ENCODE data around the gene C1orf21.

C1orf21 gene

DNA sequence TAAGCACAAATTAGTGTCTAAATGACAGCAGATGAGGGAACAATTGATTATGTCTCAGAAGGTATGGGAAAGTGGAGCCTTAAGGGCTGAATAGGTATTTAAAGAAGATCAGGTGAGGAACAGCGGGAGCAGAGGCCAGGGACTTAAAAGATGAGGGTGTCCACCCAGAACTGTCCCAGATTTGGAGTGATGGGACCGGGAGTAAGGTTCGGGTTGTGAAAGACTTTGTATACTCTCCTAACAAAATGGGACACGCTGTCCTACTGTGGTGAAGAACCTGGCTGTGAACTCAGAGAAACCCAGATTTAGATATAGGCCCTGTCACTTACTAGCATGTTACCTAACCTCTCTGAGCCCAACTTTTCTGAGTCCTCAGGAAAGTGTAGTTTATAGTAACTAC is 140.6 kb downstream of the C1orf21 start:
- DNase-seq, result no peak

DNA sequence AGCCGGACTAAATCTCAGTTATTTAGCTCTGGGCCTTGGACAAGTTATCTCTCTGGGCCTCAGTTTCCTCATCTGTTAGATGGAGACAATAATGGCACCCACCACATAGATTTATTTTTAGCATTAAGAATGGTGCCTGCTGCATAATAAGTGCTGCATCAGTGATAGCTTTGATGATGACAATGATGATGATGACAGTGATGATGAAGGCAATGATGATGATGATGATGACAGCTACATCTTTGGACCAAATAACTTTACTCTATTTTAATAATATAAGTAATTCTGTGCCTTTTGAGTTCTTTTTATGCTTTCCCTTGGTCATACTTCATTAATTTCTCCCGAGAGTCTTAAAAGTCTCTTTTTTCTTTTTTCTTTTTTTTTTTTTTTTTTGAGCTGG is 143.4 kb downstream of the C1orf21 start:
- DNase-seq, result no peak

DNA sequence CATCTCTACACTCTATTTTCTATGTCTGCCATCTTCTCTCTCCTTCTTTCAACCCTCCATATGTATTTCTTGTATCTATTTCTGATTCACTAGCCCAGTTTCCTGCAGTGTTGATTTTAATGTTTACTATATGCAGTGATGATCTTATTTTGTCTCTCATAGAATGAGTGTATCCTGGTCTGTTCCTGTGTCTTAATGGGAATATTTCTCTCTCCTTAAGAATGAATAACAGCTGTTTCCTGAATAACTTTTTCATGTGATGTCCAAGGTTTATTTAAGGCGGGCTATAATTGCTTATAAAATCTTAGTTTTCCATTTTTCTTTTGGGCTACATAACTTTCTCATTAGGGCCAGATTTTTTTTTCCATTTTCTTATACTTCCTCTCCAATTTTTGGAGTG is 144.5 kb downstream of the C1orf21 start:
- no peak for DNase-seq

DNA sequence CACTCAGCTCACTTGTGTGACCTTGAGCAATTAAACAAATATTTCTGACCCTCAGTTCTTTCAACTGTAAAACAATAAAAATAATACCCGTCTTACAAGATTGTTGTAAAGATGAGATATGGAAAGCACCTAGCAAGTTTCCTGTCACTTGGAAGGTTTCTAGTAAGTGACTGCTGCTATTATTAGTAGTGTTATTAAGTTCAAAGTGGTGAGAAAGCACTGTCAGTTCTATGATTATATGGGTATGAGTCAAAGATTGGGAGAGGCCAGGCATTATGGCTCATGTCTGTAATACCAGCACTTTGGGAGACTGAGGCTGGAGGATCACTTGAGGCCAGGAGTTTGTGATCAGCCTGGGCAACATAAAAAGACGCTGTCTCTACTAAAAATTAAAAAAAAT is 145.4 kb downstream of the C1orf21 start:
- DNase-seq, result no peak

DNA sequence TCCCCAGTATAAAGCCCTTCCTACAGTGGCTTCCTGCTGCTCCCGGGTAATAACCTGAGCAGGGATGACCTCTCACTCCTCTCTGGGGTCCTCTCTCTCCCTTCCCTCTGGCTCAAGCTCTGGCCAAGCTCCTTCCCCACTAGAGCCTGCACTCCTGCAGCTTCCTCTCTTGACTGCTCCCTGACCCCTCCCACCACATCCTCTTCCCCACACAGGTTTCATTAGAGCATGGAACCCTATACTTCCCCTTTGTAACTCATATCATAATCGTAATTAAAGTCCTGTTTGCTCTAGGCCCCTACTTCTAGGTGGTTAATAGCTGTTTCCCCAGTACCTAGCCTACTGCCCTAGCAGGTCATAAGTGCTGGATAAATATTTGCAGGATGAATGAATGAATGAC is 146.2 kb downstream of the C1orf21 start:
- no peak for DNase-seq

DNA sequence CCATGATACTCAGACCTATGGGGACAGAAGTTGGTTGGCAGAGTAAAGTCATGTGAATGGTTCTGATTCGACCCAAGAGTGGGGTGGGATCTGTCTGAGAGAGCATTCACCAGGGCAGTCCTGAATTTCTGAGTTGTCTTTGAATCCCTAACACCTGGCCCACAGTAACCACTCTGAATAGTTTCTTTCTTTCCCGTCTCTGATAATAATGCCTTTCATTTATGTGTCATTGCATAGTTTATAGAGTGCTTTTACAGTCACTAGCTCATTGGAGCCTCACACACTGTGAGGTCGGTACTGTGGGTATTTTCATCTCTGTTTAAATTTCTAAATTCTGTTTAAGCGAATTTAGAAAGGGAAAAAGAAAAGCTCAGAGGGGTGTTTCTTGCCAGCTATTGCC is 147.1 kb downstream of the C1orf21 start:
- no peak for DNase-seq

DNA sequence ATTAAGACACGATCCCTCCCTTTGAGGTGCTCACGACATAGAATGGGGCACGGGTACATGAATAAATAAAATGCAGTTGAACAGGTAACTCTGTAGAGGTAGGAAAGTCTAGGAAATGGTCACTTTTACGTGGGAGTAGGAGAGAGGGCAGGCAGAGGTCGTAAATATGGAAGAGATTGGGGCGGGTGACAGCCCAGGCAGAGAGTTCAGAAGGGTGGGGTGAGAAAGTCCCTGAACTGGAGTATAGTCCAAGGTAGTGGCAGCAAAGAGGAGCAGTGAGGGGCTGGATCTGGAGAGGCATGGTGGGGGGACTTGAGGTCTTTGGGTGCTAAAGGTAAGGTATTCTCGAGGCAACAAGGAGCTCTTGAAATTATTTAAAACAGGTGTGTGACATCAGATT is 147.9 kb downstream of the C1orf21 start:
- no peak for DNase-seq

DNA sequence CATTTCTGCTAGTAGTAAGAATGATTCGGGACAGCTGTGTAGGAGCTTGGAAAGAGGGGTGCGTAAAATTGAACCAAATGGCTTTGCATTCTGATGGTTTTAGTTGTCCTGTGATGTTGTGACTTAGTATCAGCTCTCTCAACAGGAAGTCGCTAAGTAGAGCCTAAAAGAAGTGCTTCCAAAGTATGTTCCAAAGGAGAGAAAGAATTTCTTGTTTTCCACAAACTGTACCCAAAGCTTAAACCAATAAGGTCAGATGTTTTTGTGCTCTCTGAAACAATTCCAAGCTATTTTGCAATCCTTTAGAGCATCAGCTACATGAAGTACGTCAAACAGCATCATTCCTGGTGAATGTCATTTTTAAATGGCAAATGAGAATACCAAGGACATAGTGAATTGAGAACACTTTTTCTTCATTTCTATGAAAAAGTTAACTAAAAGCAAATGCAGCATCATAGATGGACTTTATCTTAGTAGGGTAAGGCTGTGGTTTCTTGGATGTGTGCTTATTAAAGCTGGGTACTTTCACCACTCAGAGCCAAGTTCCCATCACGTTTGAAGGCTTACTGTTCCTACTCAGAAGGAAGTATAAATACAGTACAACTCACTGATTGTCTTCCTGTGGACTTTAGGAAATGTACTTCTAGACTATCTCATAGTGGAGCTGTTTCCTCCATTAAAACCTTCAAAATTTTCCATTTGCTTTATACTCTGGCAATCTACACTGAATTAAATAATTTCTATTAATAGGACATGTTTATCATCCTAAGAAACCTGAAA is 148.6 kb downstream of the C1orf21 start:
- no peak for DNase-seq

DNA sequence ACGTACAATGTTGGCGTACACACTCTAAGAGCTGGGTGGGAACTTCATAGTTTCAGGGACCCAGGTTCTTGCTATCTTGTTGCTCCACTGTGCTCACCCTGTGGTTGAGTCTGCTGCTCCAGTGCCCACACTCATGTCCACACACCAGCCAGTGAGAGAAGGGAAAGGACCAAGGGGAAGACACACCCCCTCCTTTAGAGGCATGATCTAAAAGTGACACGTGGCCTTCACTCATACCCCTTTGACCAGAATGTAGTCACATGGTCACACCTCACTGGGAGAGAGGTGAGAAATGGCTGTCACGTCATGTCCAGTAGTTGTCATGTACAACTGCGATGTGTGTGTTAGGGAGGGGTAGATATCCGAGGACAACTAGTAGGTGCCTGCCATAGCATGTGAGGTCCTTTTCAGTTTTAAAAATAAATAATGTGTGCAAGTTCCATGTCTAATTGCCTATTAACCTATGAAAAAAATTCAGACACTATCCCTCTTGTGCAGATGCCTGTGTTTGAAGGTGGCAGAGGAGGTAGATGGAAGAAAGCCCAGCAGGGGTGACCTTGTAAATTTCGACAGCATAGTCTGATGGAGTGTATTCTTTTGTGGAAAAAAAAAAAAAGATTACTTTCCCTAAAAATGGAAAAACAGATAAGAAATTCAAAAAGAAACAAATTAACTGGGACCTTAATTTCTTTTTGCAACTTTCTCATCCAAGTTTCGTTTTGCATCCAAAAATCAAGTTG is 149.6 kb downstream of the C1orf21 start:
- no peak for DNase-seq

DNA sequence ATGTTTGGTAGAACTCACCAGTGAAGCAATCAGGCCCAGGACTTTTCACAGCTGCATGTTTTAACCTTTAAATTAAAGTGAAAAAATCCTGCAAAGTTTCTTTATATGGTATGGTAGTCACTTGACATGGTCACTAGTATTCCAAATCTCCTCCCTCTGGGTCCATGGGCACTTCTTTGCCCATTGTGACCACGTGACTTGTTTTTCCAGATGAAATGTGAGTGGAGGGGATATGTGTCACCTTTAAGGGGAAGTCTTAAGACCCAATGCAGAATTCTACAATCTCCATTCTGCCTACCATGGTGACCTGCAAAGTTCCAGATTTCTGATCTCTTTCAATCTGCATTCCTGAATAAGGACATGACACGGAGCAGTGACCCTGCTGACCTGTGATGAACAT is 152.8 kb downstream of the C1orf21 start:
- no peak for DNase-seq

DNA sequence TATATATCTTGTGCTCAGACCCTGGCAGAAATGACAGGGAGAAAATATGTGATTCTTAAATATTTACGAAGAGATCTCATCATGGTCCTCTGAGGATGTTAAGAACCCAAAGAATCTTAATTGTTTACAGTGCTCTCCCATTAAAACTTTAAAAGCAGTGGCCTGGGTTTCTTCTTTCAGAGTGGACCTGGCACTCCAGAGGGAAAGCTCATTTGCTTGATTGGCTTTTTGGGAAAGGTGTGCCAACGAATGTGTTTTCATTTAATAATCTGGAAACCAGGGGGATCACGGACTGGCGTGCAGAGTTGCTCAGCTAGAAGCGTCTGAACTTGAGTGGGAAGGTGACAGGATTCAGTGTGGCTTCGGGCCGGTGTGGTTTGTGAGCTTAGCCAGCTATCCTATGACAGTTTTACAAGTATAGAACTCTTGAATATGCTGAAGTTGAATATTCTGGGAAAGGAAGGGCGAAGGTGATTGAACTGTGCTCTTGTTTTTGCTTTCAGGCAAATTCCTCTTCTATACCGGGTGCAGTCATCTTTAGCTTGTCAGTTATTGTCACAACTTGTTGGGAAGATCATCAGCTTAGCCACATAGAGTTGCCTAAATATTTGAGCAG is 154.8 kb downstream of the C1orf21 start:
- no peak for DNase-seq

DNA sequence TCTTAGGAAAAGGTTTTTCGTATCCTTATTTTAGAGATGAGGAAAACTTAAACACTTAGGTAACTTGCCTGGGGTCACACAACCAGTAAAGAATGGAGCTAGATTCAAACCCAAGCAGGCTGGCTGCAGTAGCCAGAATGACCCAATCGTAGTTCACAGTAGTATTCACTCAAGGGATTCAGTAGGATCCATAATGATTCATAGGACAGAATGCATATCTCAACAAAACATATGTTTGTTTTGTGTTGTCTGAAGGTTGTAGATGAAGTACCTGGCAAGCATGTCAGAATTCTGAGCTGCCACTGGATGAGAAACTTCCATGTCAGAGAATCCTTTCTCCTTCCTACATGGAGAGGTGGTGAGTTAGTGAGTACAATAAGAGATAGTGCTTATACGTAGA is 155.5 kb downstream of the C1orf21 start:
- DNase-seq, result no peak

DNA sequence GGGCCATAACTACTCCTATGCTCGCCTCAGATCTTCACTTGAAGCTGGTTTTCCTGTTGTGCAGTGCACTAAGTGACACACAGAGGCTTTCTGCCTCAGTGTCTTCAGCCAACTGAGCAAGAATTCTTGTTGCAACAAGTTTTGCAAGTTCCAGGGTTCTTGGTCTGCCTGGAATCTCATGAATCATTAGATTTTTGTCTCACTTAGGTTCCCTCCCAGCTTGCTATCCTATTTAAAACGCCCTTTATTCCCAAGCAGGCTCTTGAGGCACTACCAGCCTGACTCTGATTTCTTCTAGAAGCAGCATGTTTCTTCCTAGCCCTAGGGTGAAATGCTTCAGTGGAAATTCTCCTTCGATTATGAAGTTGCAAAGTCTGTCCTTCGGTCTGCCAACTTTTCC is 158.8 kb downstream of the C1orf21 start:
- no peak for DNase-seq

DNA sequence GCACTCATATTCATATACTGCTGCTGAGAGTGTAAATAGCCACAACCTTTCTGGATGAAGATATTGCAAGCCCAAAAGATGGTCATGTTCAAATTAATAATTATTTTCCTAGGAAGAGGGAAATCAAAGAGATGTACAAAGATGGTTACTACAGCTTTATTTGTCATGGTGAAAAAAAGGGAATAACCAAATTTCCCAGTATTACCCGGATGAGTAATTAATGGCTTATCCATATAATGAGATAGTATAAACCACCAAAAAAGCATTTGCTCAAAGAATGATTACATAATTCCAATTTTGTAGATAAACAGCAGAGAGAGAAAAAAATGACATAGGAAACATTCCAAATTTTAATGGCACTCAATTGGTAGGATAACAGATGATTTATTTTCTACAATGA is 165.6 kb downstream of the C1orf21 start:
- DNase-seq, result no peak

DNA sequence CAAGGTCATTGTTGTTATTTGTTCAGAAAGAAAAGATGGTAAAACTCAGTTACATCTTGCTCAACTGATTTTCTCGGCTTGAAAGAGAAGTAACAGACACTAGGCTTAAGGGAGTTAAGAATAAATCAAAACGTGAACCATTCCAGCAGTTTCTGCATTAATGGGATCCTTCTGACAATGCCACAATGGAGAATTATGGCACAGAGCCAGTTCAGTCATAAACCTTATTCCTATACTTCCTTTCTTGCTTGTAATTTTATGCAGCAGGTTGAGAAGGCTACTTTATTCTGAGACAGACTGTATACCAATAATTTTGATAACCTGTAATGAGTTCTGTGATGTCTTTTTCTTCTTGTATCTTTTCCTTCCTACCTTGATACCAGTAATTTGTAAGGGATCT is 167.0 kb downstream of the C1orf21 start:
- no peak for DNase-seq

DNA sequence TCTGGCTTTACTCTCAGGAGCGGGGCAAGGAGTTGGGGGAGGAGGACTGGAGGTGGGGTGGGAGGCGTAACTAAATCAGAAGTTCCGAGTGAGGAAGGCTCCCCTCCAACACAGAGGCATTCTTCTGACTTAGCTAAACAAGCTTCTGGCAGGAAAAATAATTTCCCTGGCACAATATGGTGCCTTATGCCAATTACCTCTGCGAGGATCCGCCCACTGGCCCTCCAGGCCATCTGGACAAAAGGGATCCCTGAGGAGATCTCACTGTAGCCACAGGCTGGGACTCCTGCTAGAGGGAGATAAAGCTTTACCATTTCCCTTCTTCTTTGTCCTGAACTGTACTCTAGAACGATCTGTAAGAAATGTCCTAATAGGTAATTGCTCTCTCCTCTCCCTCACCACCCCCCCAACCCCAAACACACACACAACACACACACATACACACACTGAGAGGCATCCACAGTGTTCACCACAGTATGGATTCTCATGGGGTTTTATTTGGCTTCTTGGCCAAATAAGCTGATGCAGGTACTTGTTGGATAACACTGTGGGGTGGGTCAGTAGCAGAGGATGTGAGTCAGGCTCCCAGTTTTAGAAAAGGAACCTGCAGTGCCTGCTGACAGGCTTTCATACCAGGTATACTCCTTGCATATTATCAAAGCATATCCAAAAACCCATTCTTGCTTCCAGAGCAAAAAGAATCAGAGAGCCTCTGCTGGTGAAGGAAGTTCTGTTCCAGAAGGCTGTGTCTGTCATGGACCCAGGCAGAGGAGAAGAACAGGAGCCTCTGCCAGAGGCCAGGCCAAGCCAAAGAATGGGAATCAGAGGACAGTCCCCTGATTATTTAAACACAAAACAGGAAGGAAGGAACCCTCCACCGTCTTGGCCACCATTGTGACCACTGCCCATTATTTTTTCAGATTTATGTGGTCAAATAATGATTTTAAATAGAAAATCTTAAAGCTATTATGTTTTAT is 169.1 kb downstream of the C1orf21 start:
- DNase-seq, result peak; percentile 74

DNA sequence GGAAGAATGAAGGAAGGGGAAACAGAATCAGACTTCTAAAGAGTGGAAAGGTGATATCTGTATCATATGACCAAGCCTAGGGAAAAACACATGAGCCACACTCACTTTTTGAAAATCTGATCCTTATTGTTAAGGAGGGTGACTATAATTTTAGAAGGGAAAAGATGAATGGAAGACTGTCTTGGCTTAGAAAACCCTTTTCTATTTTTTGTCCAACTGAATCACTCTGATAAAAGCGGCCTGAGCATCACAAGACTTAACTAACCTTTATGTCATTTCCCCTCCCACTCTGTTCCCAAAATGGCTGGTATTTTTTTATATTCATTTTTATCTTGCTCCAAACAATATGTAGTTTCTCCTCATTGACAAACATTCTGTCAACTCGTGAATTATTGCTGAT is 169.8 kb downstream of the C1orf21 start:
- no peak for DNase-seq

DNA sequence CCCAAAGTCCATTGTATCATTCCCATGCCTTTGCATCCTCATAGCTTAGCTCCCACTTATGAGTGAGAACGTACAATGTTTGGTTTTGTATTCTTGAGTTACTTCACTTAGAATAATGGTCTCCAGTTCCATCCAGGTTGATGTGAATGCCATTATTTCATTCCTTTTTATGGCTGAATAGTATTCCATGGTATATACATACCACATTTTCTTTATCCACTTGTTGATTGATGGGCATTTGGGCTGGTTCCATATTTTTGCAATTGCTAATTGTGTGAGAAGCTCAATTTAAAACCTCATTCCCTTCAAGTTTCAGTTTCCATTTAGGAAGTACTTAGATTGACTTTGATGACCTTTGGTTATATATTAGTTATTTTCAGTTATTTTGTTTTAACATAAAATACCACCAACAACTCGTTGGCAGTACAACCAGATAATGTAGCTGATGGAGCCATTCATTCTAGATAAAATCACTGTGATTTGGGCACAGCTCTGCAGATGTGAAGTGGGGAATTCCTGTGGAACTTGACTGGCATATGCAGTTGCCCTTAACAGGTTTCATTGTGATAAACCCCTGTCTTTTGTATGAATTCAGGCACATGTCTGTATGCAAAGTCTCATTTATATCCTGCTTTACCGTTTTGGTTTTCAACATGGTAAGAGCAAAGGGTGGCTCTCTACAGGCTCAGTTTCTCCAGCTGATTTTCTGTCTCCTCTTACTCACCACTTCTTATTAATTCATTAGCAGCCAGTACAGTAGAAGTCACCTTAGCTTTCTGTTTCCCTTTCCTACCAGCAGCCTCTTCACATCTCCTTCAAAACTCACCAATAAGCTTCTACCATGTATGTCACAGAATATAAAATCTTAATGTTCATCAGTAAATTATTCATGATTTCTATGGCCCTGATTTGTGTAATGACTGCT is 170.9 kb downstream of the C1orf21 start:
- DNase-seq, result no peak

DNA sequence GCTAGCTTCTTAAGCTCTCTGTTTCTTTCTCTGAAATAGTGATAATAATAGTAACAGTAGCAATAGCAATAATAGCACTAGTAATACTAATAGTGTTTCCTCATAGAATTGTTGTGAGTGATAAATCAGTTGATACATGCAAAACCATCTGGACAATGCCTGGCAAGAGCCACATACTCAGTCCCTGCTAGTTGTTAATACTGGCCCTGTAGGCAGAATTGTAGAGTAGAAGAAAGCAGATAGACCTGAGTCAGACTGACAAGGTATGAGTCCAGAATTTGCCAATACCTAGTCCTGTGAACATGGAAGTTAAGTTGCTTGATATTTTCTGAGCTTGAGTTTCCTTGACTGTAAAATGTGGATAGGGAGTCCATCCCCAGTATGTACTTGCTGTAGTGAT is 171.9 kb downstream of the C1orf21 start:
- DNase-seq, result no peak

DNA sequence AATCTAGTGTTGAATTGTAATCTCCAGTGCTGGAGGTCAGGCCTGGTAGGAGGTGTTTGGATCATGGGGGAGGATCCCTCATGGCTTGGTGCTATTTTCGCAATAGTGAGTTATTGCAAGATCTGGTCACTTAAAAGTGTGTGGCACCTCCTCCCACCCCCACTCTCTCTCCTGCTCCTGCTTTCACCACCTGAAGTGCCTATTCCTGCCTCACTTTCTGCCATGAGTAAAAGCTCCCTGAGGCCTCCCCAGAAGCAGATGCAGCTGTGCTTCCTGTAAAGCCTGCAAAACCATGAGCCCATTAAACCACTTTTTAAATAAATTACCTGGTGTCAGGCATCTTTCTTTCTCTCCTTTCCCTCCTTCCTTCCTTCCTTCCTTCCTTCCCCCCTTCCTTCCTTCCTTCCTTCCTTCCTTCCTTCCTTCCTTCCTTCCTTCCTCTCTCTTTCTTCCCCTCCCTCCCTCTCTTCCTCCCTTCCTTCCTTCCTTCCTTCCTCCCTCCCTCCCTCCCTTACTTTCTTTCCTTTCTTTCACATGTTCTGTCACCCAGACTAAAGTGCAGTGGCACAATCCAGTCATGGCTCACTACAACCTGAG is 172.4 kb downstream of the C1orf21 start:
- DNase-seq, result no peak

DNA sequence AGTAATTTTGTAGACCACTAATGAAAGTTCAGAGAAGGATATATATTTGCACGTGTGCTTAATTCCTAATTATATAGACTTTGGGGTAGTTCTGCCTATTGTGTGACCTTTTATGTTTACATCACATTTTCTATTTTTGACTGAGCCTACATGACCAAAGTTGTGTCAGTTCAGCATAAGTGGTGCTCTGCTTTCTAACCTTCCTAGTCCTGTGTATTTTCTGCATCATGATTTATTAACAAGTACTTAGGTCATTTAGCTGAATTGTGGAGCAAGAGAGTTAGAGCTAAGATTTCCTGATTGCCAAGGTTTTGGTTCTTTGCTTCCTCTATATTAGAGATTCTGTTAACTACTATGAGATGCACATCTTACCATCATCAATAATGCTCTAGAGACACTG is 176.0 kb downstream of the C1orf21 start:
- DNase-seq, result no peak

Measured in NCI-H1694 treated with DMSO at 0.1 percent for 48 hours (cell line).